IPS-18a (cell line): ENCODE results near the gene GGACT.

Source experiments
- H3K27ac ChIP-seq: one replicate; pipeline ENCODE4 v1.5.1; 2013; ENCODE audit warnings: low read length
- H3K27me3 ChIP-seq: one replicate; pipeline ENCODE4 v1.6.1; 2013; ENCODE audit warnings: mild to moderate bottlenecking, low read length; ENCODE audit not compliant: control insufficient read depth, insufficient read depth
- H3K36me3 ChIP-seq: one replicate; pipeline ENCODE4 v1.6.1; 2013; ENCODE audit warnings: low read depth, low read length; ENCODE audit not compliant: control insufficient read depth
- H3K4me1 ChIP-seq: one replicate; pipeline ENCODE4 v1.6.1; 2013; ENCODE audit warnings: low read depth, low read length; ENCODE audit not compliant: control insufficient read depth
- H3K4me3 ChIP-seq: one replicate; pipeline ENCODE4 v1.5.1; 2013; ENCODE audit warnings: low read length
- H3K9ac ChIP-seq: one replicate; pipeline ENCODE4 v1.6.1; 2013; ENCODE audit warnings: mild to moderate bottlenecking, low read length, moderate library complexity
- H3K9me3 ChIP-seq: one replicate; pipeline ENCODE4 v1.6.1; 2013; ENCODE audit warnings: low read depth, low read length; ENCODE audit not compliant: control insufficient read depth

The GGACT gene

GRCh38 chr13:100480676-100481075 is 107.9 kb downstream of the GGACT start:
- no peaks in the 10 kb centered on the region for H3K36me3 ChIP-seq
- H3K4me3 ChIP-seq = no peak overlapping the region
- H3K27ac ChIP-seq = no peak overlapping the region
- H3K9me3 ChIP-seq = no peaks in the 10 kb centered on the region
- H3K4me1 ChIP-seq = peaks cover 9% of the 10 kb centered on the region
- H3K27me3 ChIP-seq = no peaks in the 10 kb centered on the region
- H3K9ac ChIP-seq = no peak overlapping the region
